HT-29 (cell line): ENCODE measurements around the gene MS4A6E. TPM values are rescaled to one million over a fixed set of nuclear protein-coding genes. Genes with fewer than 3 reads are reported as not detected.
"Not testable (repeated sequence)": the region's sequence is repeated elsewhere in the genome, so short reads cannot be mapped to it uniquely, and the experiment has no call there.

Experiments
- DNase-seq: peaks from one replicate; pipeline ENCODE4 v3.0.0-alpha.2; 2015; ENCODE audit warnings: low spot score
- total RNA-seq: library from RNA; depleted of rRNA; stranded (reverse); fragments of >200 nt; shearing (Covaris generic); gene quantifications from 2 replicates; pipeline ENCODE4 v1.2.3, GENCODE V29; 2014; rRNA removed

Gene MS4A6E, protein sequence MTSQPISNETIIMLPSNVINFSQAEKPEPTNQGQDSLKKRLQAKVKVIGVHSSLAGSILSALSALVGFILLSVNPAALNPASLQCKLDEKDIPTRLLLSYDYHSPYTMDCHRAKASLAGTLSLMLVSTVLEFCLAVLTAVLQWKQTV
- not detected in 2 replicates for total RNA-seq

DNA sequence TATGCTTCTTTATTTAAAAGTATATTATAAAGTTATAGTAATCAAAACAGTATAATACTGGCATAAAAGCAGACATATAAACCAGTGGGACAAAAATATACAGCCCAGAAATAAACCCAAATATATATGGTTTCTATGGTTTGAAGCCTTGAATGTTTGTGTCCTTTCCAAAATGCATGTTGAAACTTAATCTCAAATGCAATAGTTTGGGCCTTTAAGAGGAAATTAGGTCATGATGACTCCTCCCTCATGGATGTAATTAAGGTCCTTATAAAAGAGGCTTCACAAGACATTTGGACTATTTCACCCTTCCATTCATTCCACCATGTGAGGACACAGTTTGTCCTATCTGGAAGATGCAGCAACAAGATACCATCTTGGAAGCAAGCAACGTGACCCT is at the start of gene MS4A6E:
Gene MS4A6E (plus strand): TSS at position 301 of the 400 bp plus-strand sequence. CDS start 7,641 bp downstream, outside the sequence.
- DNase-seq = no peak

DNA sequence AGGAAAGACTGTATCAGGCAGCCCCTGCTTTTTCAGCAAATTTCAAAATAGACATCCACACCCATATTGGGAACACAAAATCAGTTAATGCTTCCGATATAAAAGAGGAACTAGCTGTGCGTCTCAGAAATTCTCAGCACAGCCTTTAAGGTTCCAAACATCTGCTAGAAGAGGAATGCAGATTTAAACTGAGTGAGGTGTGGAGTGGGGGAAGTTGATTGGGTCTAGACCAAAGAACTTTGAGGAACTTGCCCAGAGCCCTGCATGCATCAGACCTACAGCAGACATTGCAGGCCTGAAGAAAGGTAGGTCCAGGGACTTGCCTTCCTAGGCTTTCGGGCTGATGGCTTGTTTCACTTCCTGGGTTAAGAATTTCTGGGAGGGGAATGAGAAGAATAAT is 46.6 kb upstream of the MS4A6E start, which contains the start of gene MS4A4A:
Gene MS4A4A (plus strand): TSS at position 255 of the 400 bp plus-strand sequence. CDS start 10 bp downstream, at position 265.
- no peak for DNase-seq

DNA sequence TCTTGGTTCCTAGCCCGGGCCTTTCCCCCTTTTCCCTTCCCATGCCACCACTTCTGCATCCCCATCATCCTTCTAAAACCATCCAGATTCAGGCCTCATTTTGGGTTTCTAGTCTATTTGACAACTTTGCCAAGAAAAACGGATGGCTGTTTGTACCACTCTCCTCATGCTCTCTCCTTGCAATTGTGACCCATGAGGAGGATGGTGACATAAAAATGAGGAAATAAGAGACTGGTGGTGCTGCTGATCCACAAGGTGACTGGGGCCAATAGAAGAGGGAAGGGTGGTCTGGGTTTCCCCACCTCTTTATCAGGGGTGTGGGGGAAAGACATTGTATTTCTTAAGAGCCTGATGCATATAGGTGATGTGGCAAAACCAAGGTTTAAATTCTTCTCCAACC is 45.6 kb upstream of the MS4A6E start:
- DNase-seq = no peak

DNA sequence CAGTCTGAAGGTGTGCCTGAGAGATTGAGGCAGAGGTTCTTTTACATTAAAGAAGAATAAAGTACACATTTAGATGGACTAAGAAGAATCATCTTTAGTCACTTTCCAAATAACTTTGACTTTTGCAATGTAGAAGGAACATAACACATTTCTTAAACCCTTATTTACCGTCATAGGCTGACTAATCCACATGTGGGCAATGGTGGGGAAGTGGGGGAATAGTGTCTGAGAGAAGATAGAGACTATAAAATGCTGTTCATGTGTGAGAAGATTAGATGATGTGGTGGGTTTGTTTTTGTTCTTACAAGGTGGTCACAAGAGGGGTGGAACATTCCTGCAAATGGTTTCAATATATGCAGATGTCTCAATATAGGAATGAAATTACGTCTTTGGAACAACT is 44.8 kb upstream of the MS4A6E start:
- DNase-seq = no peak

DNA sequence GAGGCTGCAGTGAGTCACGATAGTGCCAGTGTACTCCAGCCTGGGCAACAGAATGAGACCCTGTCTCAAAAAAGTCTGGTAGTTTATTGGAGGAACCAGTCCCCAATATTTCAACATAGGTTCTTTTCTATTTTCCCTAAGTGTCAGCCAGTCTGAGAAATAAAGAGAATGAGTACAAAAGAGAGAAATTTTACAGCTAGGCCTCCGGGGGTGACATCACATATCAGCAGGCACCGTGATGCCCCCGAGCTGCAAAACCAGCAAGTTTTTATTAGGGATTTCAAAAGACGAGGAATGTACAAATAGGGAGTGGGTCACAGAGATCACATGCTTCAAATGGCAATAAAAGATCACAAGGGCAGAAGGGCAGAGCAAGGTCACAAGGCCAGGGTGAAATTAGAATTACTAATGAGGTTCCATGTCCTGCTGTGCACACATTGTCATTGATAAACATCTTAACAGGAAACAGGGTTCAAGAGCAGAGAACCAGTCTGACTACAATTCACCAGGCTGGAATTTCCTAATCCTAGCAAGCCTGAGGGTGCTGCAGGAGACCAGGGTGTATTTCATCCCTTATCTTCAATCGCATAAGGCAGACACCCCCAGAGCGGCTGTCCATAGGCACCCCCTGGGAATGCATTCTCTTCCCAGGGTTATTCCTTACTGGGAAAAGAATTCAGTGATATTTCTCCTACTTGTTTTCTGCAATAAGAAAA is 41.5 kb upstream of the MS4A6E start:
- not testable (repeated sequence) for DNase-seq

DNA sequence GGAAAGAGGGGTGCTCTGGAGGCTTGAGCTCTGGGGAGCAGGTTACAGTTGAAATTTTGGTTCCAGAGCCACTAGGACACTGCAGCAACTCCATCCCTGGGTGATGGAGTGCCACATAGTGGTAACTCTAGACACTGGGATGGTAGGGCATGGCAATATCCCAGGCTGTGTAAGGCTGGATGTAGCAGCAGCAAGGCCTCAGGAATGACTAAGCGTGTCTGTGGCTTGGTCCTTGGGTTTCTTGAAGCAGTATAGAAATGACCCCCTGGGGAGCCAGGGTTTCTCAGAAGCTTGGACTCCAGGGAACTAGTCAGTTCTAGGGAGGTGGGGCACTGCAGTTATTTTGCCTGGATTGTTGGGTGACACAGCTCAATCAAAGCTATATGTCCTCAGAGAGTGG is 38.5 kb upstream of the MS4A6E start:
- no peak for DNase-seq

DNA sequence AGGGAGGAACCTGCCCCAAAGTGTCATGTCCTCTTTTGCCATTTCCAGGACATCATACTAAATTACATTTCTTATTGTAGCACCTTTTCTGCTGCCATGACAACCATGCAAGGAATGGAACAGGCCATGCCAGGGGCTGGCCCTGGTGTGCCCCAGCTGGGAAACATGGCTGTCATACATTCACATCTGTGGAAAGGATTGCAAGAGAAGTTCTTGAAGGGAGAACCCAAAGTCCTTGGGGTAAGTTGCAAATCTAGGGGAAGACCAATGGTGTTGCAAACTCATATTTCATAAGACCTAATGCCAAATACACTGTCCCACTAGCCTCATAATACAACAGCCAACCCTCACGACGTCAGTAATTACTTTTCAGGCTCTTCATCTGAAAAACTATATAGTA is 34.9 kb upstream of the MS4A6E start:
- no peak for DNase-seq

DNA sequence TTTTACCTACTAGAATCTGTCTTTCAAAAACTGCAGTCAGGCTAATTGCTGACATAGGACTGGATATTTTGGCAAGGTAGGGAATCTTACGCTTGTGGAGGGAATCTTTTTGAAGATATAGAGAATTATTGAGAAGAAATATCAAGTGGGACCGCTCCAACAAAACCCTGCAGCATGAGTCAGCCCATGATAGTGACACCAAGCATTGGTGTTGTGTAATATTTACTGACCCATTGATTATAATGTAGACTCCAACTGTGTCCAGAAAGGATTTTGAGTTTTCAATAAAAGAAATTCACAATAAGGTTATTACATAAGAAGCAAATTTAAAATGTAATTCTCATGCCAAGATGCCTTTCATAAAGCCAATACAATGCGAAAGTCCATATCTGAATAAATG is 25.9 kb upstream of the MS4A6E start:
- no peak for DNase-seq

DNA sequence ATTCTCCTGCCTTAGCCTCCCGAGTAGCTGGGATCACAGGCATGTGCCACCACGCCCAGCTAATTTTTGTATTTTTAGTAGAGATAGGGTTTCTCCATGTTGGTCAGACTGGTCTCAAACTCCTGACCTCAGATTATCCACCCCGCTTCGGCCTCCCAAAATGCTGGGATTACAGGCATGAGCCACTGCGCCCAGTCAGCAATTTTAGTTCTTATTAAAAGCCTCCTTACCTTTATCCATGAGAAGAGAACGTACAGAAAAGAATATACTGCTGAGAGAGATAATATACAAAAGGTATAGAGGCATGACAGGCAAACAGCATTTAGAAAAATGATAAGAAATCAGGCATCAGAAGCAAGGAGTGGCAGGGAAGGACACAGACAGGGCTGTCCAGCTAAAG is 25.2 kb upstream of the MS4A6E start:
- DNase-seq = not testable (repeated sequence)

DNA sequence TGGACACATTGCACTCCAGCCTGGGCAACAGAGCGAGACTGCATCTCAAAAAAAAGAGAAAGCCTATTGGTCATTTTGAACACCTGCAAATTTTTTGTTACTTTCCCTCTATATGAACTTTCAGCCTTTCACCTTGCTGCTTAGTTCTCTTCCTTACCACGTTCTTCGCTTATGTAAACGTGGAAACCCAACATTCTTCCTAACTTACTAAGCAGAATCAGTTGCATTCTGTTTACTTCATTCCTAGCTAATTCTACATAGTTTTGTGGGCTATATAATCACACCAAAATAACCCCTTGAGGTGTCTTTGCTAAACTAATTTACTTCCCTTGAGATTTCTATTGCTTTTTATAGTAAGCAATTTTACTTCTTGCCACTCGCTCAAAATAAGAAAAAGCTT is 23.4 kb upstream of the MS4A6E start:
- DNase-seq = no peak

DNA sequence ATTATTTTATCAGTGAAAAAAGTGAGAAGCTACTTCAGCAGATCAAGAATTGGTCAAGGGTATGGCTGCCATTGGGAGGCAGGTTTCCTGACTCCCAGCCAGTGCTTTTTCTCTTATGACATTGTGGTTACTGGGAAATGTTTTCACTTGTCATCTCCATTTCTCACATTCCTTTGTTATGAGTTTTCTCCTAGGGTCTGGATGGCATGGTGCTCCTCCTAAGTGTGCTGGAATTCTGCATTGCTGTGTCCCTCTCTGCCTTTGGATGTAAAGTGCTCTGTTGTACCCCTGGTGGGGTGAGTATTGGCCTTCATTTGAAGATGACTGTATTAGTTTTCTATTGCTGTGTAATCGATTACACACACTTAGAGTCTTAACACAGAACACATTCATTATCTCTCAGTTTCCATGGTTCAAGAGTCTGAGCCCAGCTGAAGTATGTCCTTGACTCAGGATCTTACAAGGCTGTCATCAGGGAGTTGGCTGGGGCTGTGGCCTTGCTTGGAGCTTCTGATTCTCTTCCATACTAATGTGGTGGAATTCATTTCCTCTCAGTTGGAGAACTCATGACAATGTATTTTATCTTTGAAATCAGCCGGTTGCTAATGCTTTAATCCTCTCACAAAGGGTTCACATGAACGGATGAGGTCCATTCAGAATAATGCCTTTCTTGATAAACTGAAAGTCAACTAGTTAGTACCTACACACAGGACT is 21.0 kb upstream of the MS4A6E start:
- no peak for DNase-seq

DNA sequence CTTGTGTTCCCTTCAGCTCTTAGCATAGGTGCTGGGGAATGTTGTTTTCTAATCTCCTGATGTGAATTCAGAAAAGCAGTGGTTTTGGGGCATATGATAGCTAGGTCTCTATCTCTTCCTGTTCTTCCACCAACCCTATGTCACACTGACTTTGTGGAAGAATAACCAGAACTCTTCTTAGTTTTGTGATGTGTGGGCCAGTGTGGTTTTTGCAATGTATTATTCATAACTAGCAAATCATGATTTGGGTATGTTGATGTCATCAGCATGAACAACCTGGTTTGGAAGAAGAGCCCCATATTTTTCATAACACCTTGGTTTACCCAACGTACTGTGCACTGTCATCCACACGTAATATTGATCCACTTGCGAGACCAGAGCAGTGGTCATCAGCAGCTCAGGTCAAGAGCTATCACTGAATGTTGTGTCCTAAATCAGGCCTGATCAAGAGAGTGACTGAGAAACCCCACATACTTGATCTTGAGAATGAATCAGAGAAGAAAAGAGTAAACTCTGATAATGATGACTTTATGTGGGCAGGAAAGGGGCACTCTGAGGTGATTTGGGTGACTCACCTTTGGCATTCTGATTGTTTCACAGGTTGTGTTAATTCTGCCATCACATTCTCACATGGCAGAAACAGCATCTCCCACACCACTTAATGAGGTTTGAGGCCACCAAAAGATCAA is 19.4 kb upstream of the MS4A6E start:
- no peak for DNase-seq

DNA sequence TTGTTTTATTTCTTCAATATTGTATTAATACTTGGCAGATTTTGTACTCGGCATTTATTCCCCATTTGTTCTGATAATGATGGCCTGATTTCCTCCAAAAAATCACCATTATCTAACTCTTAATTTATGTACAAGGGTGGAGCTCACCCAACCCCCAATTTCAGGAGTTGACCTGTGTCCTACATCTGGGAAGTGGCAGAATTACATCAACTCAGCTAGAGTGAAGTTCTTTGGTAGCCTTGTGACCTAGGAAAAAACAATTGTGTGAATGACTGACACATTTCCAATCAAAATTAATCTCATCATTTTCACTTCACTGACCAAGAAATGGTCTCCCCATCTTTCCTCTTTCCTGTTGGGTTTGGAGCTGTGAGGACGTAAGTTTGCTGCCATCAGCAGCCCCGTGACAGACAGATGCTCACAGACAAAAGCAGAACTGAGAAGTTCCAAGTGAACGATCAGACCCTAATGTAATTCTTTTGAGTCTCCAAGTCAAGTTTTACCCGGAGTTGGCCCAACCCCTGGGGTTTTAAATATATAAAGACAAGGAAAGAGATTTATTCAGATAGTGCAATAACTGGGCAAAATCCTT is 16.6 kb upstream of the MS4A6E start:
- no peak for DNase-seq

DNA sequence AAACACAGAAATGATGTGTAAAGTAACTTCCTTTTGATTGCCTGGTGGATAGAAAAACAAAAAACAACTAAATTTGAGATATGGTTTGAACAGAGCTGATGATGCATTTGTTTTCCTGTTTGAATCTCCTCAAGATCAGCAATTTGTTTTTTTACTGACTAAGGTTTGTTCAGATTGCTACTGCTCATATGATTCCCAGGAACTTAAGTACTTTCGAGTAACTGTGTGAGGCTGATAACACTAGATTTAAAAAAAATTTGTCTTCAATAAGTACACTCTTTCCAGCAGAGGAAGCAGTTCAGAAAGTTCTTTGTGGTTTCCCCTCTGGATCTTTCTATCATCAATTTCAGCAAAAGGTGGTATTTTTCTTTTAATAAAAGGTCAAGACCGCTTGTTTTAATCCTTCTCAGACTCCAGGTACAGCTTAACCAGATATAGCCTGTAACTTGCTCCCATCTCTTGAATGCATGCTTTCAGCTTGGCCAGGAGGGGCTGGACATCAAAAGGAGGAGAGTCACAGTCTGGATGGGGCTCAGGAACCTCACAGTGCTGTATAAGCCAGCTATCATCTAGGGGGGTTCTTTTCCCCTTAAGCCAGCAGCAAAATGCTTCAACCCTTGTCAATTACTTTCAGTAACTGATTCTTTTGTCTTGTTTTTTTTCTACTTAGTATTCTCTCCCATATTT is 12.3 kb upstream of the MS4A6E start:
- no peak for DNase-seq

DNA sequence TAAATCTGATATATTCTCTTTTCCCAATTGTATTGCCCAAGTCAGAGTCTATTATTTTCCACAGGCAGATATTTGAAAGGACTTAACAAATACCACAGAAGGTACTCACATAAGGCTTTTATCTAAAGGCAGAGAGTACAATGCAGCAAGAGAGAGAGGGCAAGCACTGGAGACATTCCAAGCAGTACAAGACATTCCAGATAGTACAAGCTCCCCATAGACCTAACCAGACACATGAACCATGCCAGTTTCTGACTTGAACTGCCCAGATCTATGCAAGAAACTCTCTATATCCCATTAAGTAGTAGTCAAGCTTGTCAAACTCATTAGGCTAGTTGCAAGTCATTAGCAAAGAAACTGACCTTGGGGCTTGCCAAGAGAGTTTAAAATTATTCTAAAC is 11.2 kb upstream of the MS4A6E start:
- DNase-seq = no peak

DNA sequence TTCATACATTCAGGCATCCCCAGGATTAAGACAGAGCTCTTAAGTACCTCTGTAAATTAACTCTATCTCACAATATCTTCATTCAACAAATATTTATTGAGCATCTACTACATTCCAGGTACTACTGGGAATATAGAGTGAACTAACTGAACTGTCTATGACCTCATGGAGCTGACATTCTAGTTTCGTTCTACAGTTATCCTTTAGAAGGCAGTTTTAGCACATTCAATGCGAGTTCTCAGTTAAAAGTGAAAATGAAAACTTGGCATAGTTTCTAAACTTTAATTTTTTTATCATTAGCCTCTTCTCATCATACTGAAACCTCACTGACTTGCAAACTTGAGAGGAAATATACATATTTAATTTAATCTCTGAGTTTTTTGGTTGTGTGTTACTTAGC is 10.7 kb upstream of the MS4A6E start:
- no peak for DNase-seq

DNA sequence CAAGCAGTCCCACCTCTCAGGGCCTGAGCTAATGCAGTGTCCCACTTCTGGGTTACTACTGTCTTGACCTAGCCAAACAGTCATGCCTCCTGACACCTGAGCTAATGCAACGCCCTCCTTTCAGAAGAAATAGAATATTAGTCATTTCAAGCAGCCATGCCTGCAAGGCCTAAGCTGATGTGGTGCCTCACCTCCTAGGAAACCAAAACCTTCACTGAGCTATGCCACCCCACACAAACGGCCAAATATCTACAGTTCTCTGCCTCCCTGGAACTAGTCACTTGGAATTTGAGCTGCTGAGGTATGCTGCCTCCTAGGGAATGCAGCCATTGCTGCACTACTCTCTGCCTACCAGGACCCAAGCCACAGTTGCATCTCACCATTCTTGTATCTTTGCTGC is 8.3 kb upstream of the MS4A6E start:
- DNase-seq = no peak

DNA sequence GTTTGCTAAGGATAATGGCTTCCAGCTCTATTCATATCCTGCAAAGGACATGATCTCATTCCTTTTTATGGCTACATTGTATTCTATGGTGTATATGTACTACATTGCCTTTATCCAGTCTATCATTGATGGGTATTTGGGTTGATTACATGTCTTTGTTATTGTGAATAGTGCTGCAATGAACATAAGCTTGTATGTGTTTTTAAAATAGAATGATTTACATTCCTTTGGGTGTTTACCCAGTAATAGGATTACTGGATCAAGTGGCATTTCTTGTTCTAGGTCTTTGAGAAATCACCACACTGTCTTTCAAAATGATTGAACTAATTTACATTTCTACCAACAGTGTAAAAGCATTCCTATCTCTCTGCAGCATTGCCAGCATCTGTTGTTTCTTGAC is 6.0 kb upstream of the MS4A6E start:
- DNase-seq = no peak

DNA sequence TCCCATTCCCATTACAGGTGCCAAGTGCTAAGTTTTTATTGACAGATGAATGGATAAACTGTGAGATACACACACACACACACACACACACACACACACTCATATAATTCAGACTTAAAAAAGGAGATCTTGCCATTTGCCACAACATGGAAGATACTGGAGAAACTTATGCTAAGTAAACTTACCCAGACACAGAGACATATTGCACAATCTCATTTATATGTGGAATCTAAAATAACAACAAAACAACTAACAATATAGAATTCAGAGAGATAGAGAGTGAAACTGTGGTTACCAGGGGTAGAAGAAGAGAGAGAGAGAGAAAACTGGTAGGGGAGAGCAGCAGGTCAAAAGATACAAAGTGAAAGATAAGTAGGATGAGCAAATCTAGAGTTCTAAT is 1.4 kb downstream of the MS4A6E start:
- no peak for DNase-seq

DNA sequence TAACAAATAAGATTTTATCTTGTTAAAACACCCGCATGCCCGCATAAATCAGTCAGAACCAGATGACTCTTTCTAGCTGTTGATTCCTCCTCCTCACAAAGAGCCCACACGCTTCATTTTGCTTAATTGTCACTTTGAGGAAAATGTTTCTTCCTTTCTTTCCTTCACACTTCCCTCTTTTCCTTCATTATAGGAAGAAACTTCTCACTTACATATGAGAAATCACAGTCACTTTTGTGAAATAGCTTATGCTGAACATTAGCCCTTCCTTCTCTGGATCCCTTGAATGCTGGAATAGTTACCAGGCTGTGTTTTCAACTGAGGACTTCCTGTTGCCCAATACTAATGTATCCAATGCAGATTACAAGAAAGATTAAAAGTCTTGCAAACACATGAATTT is 5.8 kb downstream of the MS4A6E start:
- no peak for DNase-seq

DNA sequence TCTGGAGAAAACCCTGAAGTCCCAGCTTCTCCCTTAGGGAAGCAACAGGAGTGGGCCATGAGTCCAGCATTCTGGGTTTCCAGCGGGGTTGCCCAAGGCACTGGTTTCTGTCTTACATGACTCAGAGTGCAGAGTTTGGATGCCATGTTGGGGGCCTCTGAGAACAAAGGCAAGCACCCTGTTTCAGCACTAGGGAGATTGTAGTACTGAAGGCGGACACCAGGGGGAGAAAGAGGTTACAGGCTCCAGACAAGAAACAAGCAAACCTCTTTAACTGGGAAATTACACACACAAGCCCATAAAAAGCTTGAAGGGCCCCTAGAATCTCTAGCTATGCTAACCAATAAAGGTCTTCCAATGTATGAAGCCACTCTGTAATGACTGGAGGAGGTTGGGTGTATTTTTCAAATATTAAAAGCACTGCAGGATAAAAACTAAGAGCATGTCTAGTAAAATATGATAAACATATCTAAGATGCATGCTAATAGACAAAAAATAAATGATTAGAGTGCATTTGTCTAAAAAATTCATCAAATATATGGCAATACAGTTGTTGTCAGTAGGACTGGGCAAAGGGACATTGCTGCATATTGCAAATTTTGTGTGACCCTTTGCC is 7.1 kb downstream of the MS4A6E start:
- DNase-seq = peak; percentile 88
